HUES64 (cell line): Measurements from ENCODE around the gene MFAP3.
A peak's percentile ranks its signal among the peaks of the same experiment; 100 is the strongest.
"Not testable (repeated sequence)": the region's sequence is repeated elsewhere in the genome, so short reads cannot be mapped to it uniquely, and the experiment has no call there.

Source experiments
- H3K27ac ChIP-seq: 2 replicates; pipeline ENCODE4 v1.7.0; 2013; ENCODE audit warnings: low read depth, low read length, inconsistent platforms
- H3K27me3 ChIP-seq: 2 replicates; pipeline ENCODE4 v1.6.1; 2013; ENCODE audit warnings: mild to moderate bottlenecking, low read length; ENCODE audit not compliant: insufficient read depth
- H3K36me3 ChIP-seq: 2 replicates; pipeline ENCODE4 v1.6.1; 2013; ENCODE audit warnings: mild to moderate bottlenecking, low read length; ENCODE audit not compliant: insufficient read depth
- H3K4me1 ChIP-seq: 2 replicates; pipeline ENCODE4 v1.6.1; 2013; ENCODE audit warnings: mild to moderate bottlenecking, low read length, moderate library complexity; ENCODE audit not compliant: insufficient read depth
- H3K4me3 ChIP-seq: 2 replicates; pipeline ENCODE4 v1.5.1; 2013; ENCODE audit warnings: mild to moderate bottlenecking, low read length, moderate library complexity
- H3K9ac ChIP-seq: 2 replicates; pipeline ENCODE4 v1.6.1; 2013; ENCODE audit warnings: mild to moderate bottlenecking, low read depth, low read length
- H3K9me3 ChIP-seq: 2 replicates; pipeline ENCODE4 v1.6.1; 2013; ENCODE audit warnings: low read depth, low read length; ENCODE audit not compliant: insufficient read depth
- WGBS: fragments of 150-250, 120-280 bp; methylation state at CpG from one replicate; pipeline ENCODE4 v1.1.7; 2013; ENCODE audit warnings: missing lambda C conversion rate; 5-methylcytosine and 5-hydroxymethylcytosine counted together

MFAP3 gene

GRCh38 chr5:154018919-154019318 is 19.8 kb upstream of the MFAP3 start:
- WGBS, result 100% methylated on average over 1 of the region's 1 CpG
- H3K27me3 ChIP-seq, H3K9ac ChIP-seq, H3K4me1 ChIP-seq, H3K36me3 ChIP-seq, H3K9me3 ChIP-seq, H3K4me3 ChIP-seq, H3K27ac ChIP-seq: not testable (repeated sequence)

- Histone ChIP-seq H3K4me3 (no peak overlapping the region), H3K4me1 (no peaks in the 10 kb centered on the region), H3K9ac (no peak overlapping the region), H3K27me3 (no peaks in the 10 kb centered on the region), H3K9me3 (no peaks in the 10 kb centered on the region), H3K27ac (no peak overlapping the region), H3K36me3 (0 out of 2 replicates have a peak, but pooled peaks cover 2% of the 10 kb centered on the region)
Measured at GRCh38 chr5:154025951-154026350, 12.8 kb upstream of the MFAP3 start.

GRCh38 chr5:154031937-154032489 is 6.8 kb upstream of the MFAP3 start:
- Histone ChIP-seq H3K4me3 (no peak overlapping the region), H3K36me3 (no peaks in the 10 kb centered on the region), H3K27me3 (no peaks in the 10 kb centered on the region), H3K4me1 (no peaks in the 10 kb centered on the region), H3K9ac (no peak overlapping the region), H3K27ac (no peak overlapping the region), H3K9me3 (no peaks in the 10 kb centered on the region)
- 94% methylated on average over 2 of the region's 2 CpGs for WGBS

- no peak overlapping the region for H3K4me3 ChIP-seq
Measured at GRCh38 chr5:154034944-154035343, 3.8 kb upstream of the MFAP3 start.

GRCh38 chr5:154038261-154038706 is 483 bp upstream of the MFAP3 start:
- peak overlapping the region; percentile 79 for H3K9ac ChIP-seq
- WGBS, result 2% methylated on average over 22 of the region's 22 CpGs
- no peaks in the 10 kb centered on the region for H3K9me3 ChIP-seq
- H3K27me3 ChIP-seq, result no peaks in the 10 kb centered on the region
- H3K27ac ChIP-seq, result peak overlapping the region; percentile 58; the same call in 1 of the 2 replicates
- peak overlapping the region; percentile 92 for H3K4me3 ChIP-seq
- peaks cover 7% of the 10 kb centered on the region; the same call in 1 of the 2 replicates for H3K4me1 ChIP-seq
- 0 out of 2 replicates have a peak, but pooled peaks cover 5% of the 10 kb centered on the region for H3K36me3 ChIP-seq

More at GRCh38 chr5:154034944-154035343, 3.8 kb upstream of the MFAP3 start:
- no peak overlapping the region for H3K27ac ChIP-seq
- peaks cover 6% of the 10 kb centered on the region; the same call in 1 of the 2 replicates for H3K4me1 ChIP-seq
- H3K36me3 ChIP-seq, result no peaks in the 10 kb centered on the region
- no peak overlapping the region for H3K9ac ChIP-seq
- no peaks in the 10 kb centered on the region for H3K9me3 ChIP-seq
- no peaks in the 10 kb centered on the region for H3K27me3 ChIP-seq
- 95% methylated on average over 3 of the region's 3 CpGs for WGBS

- Histone ChIP-seq H3K9me3 (no peaks in the 10 kb centered on the region), H3K36me3 (0 out of 2 replicates have a peak, but pooled peaks cover 5% of the 10 kb centered on the region), H3K27ac (no peak overlapping the region), H3K27me3 (no peaks in the 10 kb centered on the region), H3K4me1 (peaks cover 7% of the 10 kb centered on the region; the same call in 1 of the 2 replicates), H3K9ac (peak overlapping the region; percentile 79), H3K4me3 (peak overlapping the region; percentile 92)
- WGBS, result no CpG with 5 or more reads among the region's 1 CpG
Measured at GRCh38 chr5:154039458-154039829, 677 bp downstream of the MFAP3 start.

GRCh38 chr5:154042766-154043165 is 4.0 kb downstream of the MFAP3 start:
- Histone ChIP-seq H3K27ac (no peak overlapping the region), H3K9me3 (no peaks in the 10 kb centered on the region)
- no CpG with 5 or more reads among the region's 2 CpGs for WGBS

GRCh38 chr5:154044099-154044498 is 5.3 kb downstream of the MFAP3 start:
- Histone ChIP-seq H3K4me1 (peaks cover 7% of the 10 kb centered on the region; the same call in 1 of the 2 replicates), H3K36me3 (0 out of 2 replicates have a peak, but pooled peaks cover 5% of the 10 kb centered on the region), H3K9me3 (no peaks in the 10 kb centered on the region), H3K27me3 (no peaks in the 10 kb centered on the region), H3K27ac (no peak overlapping the region), H3K9ac (no peak overlapping the region), H3K4me3 (no peak overlapping the region)
- 98% methylated on average over 3 of the region's 3 CpGs for WGBS

More at GRCh38 chr5:154042766-154043165, 4.0 kb downstream of the MFAP3 start:
- H3K36me3 ChIP-seq, result 0 out of 2 replicates have a peak, but pooled peaks cover 5% of the 10 kb centered on the region
- no peak overlapping the region for H3K9ac ChIP-seq
- no peak overlapping the region for H3K4me3 ChIP-seq
- H3K4me1 ChIP-seq, result peaks cover 7% of the 10 kb centered on the region; the same call in 1 of the 2 replicates
- H3K27me3 ChIP-seq, result no peaks in the 10 kb centered on the region

- Histone ChIP-seq H3K4me3 (no peak overlapping the region), H3K4me1 (peaks cover 5% of the 10 kb centered on the region; the same call in 1 of the 2 replicates)
Measured at GRCh38 chr5:154044581-154044980, 5.8 kb downstream of the MFAP3 start.

GRCh38 chr5:154046486-154046885 is 7.7 kb downstream of the MFAP3 start:
- H3K9me3 ChIP-seq, result no peaks in the 10 kb centered on the region
- H3K4me3 ChIP-seq, result no peak overlapping the region
- H3K27me3 ChIP-seq, result no peaks in the 10 kb centered on the region
- no peak overlapping the region for H3K9ac ChIP-seq
- peaks cover 16% of the 10 kb centered on the region; the same call in 1 of the 2 replicates for H3K36me3 ChIP-seq
- no peaks in the 10 kb centered on the region for H3K4me1 ChIP-seq
- H3K27ac ChIP-seq, result no peak overlapping the region
- WGBS, result 89% methylated on average over 7 of the region's 7 CpGs

More at GRCh38 chr5:154044581-154044980, 5.8 kb downstream of the MFAP3 start:
- Histone ChIP-seq H3K9ac (no peak overlapping the region), H3K27ac (no peak overlapping the region), H3K9me3 (no peaks in the 10 kb centered on the region), H3K27me3 (no peaks in the 10 kb centered on the region), H3K36me3 (peaks cover 5% of the 10 kb centered on the region; the same call in 1 of the 2 replicates)
- 93% methylated on average over 2 of the region's 2 CpGs for WGBS

- no peak overlapping the region for H3K9ac ChIP-seq
- no peaks in the 10 kb centered on the region for H3K4me1 ChIP-seq
- WGBS, result 98% methylated on average over 3 of the region's 3 CpGs
- H3K27ac ChIP-seq, result no peak overlapping the region
- H3K27me3 ChIP-seq, result no peaks in the 10 kb centered on the region
- H3K9me3 ChIP-seq, result no peaks in the 10 kb centered on the region
- no peak overlapping the region for H3K4me3 ChIP-seq
- peaks cover 16% of the 10 kb centered on the region; the same call in 1 of the 2 replicates for H3K36me3 ChIP-seq
Measured at GRCh38 chr5:154047324-154047723, 8.6 kb downstream of the MFAP3 start.
